Fibroblast of skin of right biceps (primary cell): ENCODE measurements around the gene CYB561A3.
"Not testable (repeated sequence)": the region's sequence is repeated elsewhere in the genome, so short reads cannot be mapped to it uniquely, and the experiment has no call there.

Source experiments
- DNase-seq: peaks from one replicate; pipeline ENCODE4 v3.0.0-alpha.2; 2013

Gene CYB561A3, protein sequence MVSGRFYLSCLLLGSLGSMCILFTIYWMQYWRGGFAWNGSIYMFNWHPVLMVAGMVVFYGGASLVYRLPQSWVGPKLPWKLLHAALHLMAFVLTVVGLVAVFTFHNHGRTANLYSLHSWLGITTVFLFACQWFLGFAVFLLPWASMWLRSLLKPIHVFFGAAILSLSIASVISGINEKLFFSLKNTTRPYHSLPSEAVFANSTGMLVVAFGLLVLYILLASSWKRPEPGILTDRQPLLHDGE

DNA sequence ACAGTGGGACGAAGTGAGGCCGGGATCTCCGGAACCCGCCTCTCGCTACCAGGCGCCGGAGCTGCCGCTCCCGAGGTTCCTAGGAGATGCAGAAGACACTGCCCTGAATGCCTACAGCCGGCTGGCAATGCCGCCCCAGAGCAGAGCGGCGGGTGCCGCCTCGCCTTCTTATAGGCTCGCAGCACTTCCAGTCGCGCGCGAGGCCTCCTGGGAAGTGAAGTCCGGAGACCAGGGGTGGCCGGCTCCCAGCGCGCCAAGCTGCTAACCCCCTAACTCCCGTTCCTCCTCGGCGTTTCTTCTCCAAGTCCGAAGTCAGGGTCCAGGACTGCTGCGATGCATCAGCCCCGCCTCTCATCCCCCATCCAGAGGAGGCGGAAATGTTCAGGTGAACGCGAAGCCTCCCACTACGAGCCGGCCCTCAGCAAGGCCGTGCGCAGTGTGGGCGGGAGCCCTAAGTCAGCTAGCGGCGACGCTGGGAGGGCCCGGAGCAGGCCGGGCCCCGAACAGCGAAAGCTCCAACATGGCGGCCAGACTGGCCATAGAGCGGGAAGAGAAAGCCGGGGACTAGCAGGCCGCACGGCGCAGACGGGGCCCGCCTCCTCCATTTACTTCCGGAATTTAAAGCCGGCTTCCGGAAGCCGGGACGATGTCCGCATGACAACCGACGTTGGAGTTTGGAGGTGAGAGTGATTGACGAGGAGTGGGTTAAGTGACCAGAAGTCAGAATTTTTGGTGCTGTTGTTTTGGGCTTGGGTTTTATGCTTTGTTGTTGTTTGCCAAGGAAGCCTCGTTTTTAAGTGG, at the start of gene CYB561A3, which contains the start of gene TMEM138:
Gene CYB561A3, minus strand, starts transcription at position 142 of the 801 bp plus-strand sequence. CDS start 5,169 bp downstream, outside the sequence.
Gene TMEM138, plus strand, starts transcription at position 634 of the 801 bp plus-strand sequence. CDS start 2,017 bp downstream, outside the sequence.
- DNase-seq = peak; percentile 94

DNA sequence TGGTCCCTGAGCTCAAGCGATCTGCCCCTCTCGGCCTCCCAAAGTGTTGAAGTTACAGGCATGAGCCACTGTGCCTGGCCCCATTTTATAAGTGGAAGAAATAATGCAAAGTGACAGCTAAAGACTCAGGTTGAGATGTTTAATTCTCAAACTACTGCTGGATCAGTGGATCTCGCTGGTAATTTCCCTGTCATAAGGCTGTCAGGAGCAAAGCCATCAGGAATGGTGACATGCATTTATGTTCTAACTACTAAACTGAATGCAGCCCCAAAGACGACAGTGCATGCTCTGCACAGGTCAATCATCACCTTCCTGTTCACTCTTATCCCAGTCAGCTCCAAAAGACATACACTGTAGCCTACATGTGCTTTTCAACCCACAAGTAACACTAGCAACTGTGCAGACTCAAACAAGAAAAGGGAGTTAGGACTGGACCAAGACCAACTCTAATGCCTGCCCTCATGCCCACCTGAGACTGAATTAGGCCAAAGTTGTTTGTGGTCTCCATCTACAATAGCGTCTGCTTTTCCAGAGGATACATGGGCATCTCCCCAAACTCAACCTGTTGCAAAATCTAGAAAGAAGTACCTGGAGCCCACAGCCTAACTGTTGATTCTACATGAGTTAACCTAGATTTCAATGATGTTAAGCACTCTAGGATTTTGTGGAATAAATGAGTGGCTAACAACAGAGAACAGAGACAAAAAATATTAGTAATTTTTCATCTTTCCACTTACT, 45.5 kb upstream of the CYB561A3 start:
- DNase-seq = no peak

DNA sequence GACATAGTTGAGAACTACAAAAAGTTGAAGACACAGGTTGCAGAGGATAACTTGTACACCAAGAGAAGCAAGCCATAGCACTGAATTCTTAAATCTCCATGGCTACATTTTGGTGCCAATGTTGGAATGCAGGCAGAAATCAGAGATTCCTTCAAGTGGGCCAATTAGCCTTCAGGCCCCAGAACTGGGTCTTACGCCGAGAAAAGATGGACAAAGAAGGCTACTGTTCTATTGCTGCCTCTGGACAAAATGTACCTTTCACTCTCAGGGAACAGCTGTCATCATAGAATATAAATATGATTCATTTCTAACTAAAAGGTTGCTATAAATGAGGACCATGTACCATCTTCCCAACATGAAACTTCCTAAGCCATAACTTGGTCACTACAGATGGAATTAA, 44.4 kb upstream of the CYB561A3 start:
- no peak for DNase-seq

DNA sequence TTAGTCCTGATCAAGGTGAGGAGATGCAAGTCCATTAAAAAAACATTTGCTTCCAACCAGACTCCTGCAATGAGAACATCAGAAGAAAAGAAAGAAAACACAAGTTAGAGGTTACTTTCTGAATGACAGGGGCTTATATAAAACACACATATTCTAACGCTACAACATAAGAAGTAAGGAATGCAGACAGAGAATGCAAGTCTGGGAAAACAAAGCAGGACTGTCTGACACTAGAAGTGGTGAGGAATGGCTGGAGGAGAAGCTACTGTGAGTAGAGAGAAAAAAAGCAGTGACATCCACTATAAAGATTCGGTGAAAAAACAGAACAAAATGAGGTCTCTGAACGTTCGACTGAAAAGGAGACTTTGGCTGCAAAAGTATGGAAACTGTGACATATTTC, 43.0 kb upstream of the CYB561A3 start:
- no peak for DNase-seq

DNA sequence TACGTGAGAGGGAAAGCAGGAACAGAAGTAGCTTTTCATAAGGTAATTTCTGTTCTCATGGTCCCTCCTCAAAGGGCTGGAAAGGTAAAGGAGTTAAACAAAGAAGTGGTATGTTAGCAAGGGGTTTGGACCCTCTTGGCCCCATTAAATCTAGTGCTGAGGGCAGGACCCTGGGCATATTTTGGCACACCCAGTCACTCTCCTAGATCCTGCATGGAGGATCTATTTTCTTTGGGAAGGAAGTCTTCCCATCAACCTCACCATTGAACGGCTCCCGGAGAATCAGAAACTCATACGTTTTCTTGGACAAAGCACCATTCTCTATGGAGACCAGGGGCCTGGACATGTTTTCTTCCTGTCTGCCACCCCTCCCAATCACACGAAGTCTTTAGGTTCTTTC, 42.4 kb upstream of the CYB561A3 start:
- no peak for DNase-seq

DNA sequence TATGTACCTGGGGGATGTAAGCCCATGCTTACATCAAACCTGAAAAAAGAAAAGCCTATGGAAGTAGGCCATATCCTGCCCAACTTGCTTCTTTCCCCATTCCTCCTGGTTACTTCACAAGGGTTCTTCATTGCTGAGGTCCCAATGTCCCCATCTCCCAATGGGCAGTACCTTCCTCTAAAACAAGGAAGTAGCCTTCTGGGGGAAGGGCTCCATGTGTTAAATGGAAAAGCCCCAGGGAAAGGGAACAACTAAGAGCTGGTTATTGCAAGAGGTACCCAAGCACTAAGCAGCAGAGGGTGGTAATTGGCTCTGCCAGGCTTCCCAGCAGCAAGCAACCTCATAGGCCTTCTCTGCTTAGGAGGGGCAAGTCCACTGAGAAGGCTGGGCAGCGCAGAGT, 42.0 kb upstream of the CYB561A3 start:
- DNase-seq = no peak

DNA sequence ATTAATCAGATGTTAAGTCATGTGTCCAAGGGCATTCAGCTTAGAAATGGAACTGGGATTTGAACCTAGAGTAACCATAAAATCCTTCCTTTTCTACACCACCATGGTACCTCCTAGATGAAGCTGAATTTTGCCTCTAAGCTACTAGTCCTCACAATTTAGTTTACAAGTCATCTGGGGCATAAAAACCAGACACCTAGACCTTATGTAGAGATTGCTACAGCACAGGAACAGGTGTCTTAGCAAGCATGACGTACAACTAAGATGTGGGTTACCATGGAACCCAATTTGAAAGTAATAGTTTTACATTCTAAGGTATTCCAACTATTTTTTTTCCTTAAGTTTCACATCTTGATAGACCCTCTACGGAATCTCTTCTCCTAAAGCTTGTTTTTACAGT, 39.9 kb upstream of the CYB561A3 start:
- DNase-seq = no peak

DNA sequence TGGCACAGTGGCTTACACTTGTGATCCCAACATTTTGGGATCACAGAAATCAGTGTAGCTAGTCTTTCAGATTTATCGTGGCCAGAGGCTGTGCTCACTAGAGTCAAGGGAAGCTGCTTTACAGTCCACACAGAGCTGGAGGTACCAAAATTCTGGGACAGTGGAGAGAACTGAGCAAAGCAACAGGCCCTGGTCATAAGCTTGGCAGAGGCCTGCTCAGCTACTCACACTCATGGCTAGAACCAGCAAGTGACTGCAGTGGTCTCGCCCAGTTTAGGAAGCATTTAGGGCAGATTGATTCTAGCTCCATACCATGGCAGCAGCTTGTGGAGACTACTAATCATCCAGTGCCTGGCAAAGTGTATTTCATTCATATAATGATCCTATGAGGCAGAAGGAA, 39.5 kb upstream of the CYB561A3 start:
- DNase-seq = no peak

DNA sequence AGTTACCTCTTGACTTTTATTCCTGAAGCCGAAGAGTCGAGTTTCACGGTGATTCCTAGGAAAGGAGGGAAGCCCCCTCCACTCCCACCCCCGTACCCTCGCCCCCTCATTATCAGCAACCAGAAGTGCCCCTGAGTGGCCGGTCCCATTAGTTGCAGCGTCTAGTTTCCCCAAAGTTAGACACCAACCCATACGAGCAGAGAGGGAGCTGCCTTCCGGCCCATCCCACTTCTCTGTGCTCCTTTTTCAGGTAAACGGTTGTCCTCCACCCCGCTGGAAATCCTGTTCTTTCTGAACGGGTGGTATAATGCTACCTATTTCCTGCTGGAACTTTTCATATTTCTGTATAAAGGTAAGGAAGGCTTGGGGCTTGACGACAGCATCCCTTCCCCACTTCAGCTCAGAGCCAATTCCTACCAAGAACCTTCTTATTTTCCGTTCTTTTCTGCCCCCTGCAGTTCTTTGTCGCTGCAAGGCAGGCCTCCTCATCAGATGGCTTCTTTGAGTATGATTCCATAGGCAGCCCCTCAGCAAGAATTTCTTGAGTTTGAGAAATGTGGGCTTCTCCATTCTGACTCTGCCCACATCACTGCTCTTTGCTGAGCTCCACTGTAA, 31.4 kb upstream of the CYB561A3 start:
- DNase-seq = peak; percentile 39

DNA sequence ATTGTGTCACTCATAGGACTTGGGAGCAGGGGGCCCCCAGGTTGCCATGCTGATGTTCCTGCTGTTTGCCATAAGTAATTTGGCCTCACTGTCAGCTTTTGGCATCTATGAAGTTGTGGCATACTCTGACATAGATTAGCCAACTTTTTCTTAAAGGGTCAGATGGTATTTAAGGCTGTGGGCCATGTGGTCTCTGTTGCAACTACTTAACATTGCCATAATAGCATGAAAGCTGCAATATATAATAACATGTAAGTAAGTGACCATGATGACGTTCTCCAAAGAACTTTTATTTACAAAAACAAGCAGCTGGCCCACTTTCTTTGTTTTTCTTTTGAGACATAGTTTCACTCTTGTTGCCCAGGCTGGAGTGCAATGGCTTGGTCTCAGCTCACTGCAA, 28.5 kb upstream of the CYB561A3 start:
- no peak for DNase-seq

DNA sequence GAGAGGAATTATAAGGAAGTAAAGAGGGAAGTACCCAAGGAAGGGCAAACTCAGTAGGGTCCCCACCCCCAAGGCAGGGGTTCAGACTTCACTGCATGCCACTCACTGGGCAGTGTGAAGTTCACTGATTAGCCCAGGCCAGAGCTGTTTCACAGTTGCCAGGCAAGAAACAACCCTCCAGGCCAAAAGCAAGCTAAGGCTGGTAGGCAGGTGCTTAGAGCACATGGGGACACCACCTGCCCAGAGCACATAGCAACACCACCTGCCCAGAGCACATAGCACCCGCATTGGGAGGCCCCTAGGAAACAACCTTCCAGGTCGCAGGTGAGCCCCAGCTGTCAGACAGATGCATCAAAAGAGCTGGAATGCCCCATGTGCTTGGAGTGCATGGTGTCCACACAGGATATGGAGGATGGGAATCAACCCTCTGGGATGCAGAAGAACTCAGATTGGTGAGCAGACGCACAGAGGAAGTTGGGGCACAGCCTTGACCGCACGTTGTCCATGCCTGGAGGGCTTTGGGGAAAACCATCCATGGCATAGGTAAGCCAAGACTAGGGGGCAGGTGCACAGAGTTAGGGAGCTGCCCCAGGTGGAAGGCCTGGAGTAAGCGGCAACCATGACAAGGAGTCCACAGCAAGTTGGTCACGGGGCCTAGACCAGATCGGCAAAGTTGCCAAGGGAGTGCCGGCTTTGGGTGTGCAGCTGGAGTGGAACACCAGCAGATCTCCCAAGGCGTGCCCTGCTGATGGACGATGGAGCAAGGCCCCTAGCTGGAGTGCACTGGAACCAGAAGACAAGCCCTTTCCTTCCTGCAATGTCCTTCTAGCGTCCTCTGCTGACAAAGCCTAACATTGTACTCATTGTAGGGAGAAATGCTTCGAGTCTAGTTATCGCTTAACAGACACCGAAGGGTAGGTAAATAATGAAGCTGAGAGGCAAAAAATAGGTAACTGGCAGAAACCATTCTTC, 22.9 kb upstream of the CYB561A3 start:
- DNase-seq = peak; percentile 18

DNA sequence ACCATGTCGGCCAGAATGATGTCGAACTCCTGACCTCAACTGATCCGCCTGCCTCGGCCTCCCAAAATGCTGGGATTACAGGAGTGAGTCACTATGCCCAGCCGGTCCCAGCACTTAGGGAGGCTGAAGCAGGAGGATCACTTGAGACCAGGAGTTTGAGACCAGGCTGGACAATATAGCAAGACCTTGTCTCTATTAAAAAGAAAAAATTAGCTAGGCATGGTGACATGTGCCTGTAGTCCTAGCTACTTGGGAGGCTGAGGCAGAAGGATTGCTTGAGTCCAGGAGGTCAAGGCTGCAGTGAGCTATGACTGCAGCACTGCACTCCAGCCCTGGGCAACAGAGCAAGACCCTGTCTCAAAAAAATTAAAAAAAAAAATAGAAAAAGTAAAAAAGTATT, 22.2 kb upstream of the CYB561A3 start:
- DNase-seq = not testable (repeated sequence)

DNA sequence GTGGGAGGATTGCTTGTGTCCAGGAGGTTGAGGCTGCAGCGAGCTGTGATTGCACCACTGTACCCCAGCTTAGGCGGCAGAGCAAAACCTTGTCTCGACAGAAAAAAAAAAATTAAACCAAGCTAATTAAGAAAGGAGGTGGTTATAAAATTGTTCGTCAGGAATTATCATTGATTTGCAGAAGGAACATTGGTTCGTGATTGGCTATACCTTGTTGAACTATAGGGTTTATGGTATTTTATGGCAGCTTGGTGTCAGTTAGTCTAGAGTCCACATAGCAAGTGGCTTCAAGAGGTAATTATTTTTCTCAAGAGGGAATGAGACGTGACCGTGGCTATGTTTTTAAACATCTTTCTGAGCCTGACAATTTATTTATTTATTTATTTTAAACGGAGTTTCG, 19.2 kb upstream of the CYB561A3 start:
- DNase-seq = no peak

DNA sequence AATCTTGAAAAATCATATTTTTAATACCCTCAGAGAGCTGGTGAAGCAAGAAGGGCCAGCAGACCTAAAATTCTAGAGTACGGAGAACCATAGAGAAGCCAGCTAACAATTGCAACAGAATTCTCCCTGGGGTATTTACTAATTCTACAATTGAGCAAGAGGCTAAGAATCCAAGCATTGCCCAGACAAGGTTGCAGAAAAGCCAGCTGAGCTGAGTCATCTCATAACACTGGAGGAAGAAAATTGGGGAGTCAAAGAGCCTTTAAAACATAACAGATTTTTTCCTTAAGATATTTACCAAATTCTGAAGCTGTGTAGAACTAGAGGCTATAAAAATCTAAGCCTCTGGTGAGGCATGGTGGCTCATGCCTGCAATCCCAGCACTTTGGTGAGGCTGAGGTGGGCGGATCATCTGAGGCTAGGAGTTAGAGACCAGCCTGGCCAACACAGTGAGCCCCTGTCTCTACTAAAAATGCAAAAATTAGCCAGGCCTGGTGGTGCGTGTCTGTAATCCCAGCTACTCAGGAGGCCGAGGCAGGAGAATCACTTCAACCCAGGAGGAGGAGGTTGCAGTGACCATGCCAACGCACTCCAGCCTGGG, 17.1 kb upstream of the CYB561A3 start:
- peak; percentile 96 for DNase-seq

DNA sequence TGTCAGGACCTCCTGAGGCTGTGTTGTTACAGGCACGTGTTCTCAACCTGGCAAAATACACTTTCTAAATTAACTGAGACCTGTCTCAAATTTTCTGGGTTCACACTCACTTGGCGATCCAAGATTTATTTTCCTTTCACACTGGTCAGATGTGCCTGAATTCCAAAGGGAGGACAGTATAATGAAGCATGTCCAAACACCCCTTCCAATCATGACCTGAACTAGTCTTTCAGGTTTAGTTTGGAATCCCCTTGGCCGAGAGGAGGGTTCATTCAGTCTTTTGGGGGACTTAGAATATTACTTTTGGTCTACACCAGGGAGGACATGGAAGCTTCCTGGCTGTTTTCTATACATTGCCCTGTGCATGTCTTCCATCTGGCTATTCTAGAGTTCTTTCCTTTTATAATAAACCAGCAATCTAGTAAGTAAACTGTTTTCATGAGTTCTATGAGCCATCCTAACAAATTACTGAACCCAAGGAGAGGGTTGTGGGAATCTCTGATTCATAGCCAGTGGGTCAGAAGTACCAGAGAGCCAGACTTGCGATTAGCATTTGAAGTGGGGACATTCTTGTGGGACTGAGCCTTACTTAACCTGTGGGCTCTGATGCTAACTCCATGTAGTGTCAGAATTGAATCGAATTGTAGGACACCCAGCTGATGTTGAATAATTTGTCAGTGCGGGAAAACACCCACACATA, 15.9 kb upstream of the CYB561A3 start:
- peak; percentile 57 for DNase-seq

DNA sequence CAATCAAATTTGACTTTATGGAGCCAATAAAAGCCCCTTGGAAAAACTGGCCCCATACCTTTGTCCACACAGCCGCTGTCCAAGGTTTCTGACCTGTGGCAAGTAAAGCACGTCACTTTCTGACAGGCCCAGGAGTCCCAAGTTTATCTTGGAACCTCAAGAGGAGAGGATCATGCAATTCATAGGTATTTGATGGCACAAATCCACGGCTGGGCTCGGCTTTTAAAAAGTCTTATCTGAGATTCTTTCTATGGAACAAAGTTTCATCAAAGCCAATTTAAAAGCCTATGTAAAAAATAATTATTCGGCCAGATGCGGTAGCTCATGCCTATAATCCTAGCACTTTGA, 14.1 kb upstream of the CYB561A3 start:
- no peak for DNase-seq

DNA sequence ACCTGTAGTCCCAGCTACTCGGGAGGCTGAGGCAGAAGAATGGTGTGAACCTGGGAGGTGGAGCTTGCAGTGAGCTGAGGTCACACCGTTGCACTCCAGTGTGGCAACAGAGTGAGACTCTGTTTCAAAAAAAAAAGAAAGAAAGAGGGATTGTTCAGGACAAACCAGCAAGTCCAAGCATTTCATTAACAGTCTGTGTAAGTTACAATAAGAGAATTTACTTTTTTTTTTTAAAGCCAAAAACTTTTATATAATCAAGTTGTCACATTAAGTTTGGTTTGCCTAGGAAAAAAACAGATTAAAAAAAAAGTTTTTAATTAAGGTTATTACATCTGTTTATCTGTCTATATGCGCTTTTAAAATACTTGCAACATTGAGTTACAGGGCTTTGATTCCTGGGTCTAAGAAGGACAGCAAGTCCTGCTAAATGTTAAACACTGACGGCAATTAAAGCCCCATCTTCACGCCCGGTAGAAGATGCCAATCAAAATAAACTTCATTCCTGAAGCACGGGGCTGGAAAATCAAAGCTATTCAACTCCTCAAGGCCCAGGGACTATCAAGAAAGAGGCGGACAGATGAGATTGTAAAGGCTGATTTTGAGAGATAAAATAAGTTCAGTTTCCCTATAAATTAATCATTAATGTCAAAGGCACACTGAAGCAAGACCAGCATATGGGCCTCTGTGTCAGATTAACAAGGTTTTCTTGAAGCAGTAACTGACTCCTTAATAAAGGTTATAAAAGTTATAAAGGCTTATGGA, 11.2 kb upstream of the CYB561A3 start:
- no peak for DNase-seq

DNA sequence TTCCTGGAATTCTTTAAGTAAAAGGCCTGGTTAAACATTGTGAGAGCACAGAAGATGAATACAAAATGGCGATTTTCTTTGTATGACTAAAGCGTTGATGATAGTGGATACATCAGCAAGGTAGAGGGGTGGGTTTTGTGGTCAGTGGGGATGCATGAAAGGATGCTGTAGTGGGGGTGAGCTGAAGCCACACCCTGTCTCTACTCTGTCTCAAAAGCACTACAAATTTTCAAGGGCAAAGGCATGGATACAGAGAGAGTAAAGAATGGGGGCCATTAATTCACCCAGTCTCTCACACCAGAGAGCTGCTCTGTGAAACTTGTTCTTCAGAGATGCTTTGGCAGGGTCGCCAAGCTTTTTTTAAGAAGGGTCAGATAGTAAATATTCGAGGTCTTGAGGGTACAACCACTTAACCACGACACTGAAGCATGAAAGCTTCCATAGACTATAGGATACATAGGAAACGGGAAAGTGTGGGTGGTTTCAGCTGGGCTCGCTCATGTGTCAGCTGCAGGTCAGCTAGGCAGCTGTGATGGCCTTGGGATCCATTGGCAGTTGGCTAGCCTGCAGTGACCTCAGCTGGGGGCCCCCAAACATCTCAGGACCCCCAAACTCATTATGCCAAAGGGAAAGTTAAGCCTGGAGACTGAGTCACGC, 8.8 kb upstream of the CYB561A3 start:
- DNase-seq = no peak
